HG02870 (cell line): Measurements from ENCODE around the gene CLECL1.
"Not testable (repeated sequence)": the region's sequence is repeated elsewhere in the genome, so short reads cannot be mapped to it uniquely, and the experiment has no call there.

Experiments used
- ATAC-seq: cut with Tn5 transposase; IDR thresholded peaks from one replicate; pipeline ENCODE4 v1.9.1; 2021; ENCODE audit warnings: mild to moderate bottlenecking, moderate library complexity; ENCODE audit not compliant: unreplicated experiment

Gene CLECL1

DNA sequence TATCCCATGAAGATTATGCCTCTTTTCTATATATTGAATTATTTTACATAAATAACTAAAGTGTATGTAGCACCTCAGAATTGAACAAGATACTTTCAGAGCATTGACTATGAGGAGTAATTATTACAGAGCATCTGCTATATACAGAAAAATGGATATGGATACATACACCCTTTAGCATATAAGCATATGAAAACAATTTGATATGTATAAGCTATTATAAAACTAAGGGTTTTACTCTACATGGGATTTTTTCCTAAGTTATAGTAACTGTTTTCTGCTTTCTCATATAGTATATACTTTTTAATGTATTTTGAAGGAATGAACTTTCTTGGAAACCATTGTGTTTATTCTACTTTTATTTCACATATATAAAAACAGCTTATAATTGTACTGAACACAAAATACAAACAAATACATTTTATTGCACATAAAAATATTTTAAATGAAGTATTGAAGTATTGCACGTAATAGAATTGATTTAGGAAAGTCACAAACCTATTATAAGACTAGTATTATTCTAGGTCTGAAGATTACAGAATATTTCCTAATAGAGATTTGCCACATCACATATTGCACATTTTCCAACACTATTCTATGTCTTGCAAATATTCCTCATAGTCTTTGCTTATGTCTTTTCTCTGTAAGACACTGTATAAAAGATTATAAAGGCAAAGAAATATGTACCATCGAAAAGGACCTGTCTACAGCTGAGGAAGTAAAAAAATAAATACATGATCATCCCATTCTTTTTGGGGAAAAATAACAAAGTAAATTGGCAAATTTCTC is 19.4 kb upstream of the CLECL1 start:
- no peak for ATAC-seq

DNA sequence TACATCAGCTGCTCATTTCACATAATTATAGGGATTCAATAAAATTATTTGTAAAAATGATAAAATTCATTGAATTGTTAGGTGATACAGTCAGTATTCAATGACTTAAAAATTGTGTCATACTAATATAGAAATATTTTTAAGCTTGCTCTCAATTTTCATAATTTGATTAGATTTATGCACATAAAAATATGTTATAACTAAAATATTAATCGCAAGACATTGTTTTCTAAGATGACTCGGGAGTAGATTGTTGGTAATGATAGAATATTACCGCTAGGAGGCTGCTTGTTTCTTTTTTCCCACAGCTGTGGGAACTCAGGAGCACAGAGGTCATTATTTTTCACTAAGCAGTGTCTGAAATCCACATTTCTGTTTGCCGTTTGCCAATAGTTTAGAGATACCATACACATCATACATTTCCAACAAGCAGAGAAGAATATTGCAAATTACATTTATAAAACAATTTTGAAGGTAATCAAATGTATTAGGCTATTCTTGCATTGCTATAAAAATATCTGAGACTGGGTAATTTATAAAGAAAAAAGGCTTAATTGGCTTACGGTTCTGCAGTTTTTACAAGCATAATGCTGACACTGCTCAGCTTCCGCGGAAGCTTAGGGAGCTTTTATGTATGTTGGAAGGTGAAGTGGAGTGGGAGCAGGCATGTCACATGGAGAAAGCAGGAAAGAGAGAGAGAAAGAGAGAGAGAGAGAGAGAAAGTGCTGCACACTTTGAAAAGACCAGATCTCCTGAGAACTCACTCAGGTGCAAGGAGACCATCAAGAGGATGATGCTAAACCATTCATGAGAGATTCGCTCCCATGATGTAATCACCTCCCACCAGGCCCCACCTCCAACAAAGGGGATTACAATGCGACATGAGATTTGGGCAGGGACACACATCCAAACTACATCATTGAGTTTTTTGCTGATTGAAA is 18.6 kb upstream of the CLECL1 start:
- ATAC-seq: no peak

DNA sequence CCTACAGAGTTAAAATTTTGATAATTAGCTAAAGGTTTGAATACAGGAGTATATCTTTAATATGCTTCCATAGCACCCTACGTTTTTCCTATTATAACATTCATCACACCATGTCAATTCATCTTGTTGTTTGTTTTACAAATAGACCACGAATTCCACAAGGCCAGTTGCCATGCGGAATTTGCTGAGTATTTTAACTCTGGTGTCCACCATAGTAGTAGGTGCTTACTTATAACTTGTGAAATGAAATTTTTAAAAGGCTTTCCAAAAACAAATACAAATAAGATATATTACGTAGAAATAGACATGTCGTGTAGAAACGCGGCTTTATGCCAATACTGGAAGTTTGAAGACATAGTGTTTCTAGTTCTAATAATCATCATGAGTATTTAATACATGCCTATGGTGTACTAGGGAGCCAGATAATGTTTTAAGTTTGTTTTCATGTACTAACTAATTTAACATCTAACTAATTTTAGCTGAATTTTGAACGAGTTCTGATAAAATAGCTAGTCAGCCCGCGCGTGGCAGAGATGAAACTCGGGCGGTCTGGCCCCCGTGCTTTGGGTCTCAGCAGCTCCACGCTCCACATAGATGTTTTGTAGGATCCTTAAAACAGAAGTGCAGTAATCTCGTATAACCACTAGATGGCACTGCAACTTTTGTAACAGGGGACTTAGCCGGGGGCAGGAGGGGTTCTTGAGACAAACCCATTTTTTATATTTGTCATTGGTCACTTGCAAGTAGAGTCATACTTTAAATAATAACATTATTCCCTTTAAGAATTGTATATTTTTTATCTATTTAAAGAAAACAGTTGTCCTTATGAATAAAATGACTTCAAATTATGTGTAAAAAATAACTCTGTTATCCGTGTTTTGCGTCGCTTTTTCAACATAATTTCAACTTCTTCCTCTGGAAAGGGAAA is 17.6 kb upstream of the CLECL1 start:
- no peak for ATAC-seq

DNA sequence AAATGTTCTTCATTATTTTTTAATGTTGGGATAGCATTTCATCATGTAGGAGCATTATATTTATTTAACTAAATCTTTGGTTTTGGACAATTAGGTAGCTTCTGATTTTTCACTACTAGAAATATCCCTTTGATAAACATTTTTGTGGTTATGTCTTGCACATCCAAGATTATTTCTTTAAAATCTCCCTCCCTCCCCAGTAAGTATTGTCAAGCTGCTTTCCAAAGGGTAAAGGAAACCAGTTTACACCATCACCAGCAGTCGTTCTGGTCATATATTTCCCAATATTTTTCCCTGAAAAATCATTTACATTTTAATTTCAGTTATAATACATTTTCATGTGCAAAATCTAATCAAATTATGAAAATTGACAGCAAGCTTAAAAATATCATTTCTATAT is 16.7 kb upstream of the CLECL1 start:
- no peak for ATAC-seq

DNA sequence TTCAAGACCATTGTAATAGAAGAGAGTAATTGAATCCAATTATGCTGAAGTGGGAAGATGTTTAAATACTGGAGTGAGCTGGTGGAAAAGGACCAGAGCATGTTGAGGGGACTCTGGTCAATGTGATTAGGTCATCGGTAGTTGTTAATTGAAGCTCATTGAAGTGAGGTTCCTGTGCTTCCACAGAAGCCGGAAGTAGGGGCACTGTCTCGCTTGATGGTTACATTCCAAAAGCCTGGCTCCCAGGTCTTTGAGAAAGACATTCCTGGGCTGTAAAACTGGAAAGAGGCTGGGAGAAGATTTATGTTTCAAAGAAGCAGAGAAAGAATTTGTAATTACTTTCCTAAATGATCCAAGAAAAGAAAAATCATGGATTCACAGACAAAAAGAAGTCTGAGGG is 12.3 kb upstream of the CLECL1 start:
- ATAC-seq: no peak

DNA sequence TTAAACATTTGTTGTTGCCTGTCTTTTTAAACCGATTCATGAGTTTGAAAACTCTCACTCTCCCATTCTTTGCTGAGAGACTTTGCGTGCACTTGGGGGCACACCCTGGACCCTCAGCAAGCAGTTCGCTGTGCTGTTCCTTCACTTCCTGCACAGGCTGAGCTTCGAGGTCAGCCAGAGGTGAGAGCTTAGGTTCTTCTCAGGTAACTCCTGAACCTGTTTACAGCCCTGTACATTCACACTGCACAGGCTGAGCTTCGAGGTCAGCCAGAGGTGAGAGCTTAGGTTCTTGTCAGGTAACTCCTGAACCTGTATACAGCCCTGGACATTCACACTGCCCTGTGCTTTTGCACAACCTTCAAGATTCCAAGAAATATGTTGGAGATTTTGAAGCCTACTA is 9.8 kb upstream of the CLECL1 start:
- ATAC-seq: no peak

DNA sequence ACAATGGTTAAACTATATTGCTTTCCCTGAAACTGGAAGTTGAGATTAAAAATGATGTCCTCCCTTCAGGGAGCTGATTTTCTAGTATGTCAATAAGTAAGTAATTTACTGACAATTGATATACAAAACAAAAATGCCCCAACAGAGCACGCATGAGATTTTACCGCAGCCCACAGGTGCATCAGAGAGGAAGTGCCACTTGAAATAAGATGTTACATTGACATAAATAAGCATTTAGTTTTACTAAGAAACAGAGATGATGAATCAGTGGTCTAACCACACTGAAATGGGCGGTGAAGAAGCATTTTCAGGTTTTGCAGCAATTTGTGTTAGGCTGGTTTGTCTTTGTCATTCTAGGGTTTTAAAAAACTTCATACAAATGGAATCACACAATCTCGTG is 8.8 kb upstream of the CLECL1 start:
- peak; percentile 81 for ATAC-seq

DNA sequence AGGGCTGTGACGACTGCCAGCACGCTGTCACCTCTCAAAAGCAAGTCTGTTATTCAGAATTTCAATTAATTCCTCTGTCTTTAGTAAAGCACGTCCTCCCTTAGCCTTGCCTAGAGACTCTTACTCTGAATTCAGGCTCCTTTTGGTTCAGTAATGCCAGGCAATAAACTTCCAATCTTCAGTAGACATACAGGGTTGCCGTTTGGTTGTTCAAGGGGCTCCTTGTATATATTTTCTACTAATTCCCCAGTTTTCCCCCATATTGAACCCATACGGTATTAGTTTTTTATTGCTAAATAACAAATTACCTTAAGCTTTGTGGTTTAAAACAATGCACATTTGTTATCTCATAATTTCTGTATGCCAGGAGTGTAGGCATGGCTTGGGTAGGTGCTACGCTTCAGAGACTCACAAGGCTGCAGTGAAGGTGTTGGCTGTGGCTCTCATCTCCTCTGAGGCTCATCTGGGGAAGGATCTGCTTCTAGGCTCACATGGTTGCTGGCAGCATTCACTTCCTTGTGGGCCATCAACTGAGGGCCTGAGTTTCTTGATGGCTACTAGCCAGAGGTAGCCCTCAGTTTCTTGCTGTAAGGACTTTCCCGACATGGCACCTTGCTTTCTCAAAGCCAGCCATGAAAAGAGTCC is 7.3 kb upstream of the CLECL1 start:
- no peak for ATAC-seq

DNA sequence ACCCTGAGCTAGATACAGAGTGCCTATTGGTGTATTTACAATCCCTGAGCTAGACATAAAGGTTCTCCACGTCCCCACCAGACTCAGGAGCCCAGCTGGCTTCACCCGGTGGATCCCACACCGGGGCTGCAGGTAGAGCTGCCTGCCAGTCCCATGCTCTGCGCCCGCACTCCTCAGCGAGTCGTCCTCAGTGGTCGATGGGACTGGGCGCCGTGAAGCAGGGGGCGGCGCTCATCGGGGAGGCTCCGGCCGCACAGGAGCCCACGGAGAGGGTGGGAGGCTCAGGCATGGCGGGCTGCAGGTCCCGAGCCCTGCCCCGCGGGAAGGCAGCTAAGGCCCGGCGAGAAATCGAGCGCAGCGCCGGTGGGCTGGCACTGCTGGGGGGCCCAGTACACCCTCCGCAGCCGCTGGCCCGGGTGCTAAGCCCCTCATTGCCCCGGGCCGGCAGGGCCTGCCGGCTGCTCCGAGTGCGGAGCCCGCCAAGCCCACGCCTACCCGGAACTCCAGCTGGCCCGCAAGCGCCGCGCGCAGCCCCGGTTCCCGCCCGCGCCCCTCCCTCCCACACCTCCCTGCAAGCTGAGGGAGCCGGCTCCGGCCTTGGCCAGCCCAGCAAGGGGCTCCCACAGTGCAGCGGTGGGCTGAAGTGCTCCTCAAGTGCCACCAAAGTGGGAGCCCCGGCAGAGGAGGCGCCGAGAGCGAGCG is 6.7 kb upstream of the CLECL1 start:
- not testable (repeated sequence) for ATAC-seq

DNA sequence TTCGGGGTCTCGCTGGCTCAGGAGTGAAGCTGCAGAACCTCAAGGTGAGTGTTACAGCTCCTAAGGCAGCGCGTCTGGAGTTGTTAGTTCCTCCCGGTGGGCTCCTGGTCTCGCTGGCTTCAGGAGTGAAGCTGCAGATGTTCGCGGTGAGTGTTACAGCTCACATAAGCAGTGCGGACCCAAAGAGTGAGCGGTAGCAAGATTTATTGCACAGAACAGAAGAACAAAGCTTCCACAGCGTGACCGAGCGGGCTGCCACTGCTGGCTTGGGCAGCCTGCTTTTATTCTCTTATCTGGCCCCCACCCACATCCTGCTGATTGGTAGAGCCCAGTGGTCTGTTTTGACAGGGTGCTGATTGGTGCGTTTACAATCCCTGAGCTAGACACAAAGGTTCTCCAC is 6.0 kb upstream of the CLECL1 start:
- not testable (repeated sequence) for ATAC-seq

DNA sequence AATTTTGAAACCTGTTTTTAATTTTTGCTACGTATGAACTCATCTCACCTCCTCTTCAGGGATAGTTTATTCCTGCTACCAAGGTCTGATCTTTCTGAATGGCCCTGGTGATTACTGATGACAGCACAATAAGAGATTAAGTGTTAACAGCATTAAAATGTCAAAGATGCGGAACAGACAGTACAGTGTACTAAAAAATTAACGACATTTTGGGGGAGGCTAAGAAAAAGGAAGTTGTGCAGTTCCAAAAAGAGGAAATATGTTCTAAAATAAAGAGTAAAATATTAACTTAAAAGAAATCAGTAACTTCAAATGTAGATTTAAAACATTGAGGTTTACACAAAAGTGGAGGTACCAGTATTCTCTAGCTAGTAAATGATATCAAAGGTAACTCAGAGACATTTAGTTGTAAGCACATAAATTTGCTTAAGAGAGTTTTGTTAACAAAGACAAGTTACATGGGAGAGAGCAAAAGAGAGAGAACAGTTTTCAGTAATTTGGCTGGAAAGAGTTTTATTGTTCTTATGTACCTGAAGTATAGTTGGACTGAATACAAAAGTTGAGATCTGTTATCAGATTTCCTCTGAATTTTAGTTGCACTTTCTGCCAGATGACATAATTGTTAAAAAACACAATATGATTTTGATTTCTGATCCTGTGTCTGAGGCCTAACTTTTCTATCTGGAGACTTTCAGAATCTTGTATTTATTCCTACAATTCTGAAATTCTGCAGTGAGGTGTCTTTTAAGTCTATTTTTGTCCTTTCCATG is 4.2 kb upstream of the CLECL1 start:
- ATAC-seq: no peak

DNA sequence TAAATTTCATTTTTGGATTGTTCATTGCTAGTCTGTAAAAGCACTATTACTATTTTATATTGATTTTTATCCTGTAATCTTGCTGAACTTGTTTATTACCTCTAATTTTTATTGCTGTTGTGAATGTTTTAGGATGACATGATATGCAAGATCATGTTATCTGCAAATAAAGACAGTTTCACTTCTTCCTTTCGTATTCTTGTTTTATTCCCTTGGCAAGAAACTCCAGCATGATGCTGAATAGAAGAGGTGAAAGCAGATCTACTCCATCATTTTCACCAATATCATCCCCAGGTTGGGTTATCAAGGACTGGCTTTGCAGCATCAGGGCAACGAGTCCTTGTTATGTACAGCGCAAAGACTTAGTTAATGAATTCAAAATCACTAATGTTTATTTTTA is 2.7 kb upstream of the CLECL1 start:
- ATAC-seq: no peak

DNA sequence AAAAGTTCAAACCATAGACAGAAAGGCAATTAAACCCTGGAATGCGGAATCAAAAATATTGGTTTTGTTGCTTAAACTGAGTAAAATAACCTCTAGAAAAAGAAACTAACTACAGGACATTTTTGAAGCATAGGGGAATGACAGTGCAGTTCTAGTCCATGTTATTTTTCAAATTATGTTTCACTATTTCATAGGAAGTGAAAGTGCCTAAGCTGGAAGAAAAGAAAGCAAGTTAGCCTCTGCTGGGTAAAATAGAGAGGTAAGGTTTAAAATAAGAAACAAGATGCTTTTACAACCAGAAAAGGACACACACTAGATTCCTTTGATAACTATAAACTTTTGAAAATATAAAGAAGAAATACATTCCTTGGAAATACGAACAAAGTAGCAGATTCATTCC is 1.1 kb downstream of the CLECL1 start:
- ATAC-seq: no peak

DNA sequence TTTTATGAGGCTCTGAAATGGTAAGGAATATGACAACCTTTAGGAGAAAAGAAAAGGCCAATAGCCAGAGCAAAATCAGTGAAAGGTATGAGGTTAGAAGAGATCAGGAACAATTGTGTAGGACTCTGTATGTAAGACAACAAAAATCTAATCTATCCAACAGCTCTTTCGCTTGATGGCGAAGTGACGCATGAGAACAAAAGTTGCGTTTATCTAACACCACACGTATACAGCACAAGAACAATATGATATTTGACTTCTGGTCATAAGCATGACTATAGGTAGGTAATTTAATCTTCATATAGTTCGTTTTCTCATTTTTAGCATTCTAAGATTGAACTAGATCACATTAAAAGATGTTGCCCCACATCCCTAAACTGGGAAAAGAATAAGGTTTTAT is 1.5 kb downstream of the CLECL1 start:
- no peak for ATAC-seq

DNA sequence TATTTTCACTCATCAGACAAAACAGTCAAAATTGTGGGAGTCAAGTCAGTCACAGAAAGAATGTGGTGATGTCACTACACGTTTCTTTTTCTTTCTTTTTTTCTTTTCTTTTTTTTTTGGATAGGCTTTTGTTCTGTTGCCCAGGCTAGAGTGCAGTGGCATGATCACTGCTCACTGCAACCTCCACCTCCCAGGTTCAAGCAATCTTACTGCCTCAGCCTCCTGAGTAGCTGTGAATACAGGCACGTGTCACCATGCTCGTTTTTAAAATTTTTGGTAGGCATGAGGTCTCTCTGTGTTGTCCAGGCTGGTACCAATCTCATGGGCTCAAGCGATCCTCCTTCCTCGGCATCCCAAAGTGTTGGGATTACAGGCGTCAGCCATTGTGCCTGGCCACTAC is 2.3 kb downstream of the CLECL1 start:
- ATAC-seq: no peak

DNA sequence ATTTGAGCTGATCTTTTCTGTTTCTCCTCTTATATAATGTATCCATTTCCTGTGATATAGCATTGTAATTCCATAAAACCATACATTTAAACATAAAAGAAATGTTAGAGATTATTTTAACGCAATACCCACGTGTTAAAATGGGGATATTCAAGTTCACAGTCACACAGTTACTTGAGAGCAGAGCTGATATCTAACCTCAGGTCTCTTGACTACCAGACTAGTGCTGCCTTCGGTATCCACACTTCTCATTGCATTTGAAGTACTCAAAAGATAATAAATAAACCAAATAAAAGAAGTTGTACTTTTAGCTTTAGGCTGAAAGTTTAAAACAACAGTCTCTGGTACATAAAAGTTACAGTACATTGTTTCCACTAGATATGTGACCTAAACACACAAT is 2.9 kb downstream of the CLECL1 start:
- ATAC-seq: no peak

DNA sequence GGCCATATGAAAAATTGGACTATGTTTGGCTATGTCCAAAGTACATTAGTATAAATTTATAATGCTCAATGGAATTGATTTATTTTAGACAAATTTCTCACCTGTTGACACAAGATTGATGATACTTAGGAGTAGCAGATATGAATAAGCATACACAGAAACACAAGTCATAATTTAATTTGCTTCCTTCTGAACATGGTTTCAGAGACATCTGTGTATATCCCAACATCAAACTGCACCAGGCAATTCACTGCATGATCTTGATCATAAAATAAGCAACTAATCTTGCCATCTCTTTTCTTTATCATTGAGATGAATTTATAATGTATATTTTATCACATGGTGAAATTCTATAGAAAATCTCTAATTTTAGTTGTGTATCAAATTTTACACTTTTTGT is 3.8 kb downstream of the CLECL1 start:
- ATAC-seq: no peak

DNA sequence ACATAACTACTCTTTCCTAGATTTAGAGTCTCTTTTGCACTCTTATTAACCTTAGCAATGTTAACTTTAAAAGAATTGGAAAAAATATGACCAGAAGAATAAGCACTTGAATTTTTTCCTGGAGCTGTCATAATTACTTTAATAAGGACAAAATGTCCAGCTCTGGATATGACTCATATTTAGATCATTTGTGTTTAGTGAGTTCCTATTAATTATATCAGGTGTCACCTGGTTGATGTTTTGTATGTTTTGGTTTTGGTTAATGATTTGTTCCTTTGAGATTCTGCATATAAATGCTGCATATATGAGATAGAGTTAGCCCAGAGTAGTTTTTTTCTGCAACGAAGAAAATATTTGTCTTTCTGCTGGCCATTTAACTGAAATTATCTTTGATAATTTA is 5.1 kb downstream of the CLECL1 start:
- no peak for ATAC-seq

DNA sequence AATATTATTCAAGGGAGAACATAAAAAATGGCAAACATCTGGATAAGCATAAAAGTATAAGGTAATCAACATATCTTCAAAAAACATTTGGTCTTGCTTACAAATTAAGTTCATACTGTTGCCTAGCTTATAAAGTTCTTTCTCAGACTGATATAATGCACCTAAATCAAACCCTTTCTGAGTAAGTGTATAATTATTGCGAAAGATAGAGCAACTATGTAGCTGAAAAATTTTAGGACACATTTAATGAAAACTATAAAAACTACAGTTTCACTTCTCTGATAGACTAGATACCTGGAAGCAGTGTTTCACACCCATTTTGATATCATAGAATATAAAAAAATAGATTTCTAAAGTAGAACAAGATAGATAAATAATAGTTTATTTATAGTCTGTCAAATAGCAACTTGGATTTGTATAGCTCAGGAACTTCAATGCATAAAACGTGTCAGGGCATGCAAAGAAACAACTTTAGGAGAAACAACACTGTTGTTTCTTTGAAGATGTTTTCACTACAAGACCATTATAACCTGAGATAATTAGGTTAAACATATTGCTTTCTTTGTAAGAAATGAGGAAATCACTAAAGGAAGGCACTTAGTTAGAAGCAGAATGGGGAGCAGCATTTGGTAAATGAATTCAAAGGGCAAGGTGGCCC is 7.6 kb downstream of the CLECL1 start:
- no peak for ATAC-seq
